Neural cell (in vitro differentiated cells): ENCODE results near the gene C14orf180. TPM values are rescaled to one million over a fixed set of nuclear protein-coding genes. Genes with fewer than 3 reads are reported as not detected.

Experiments
- H2AFZ ChIP-seq: fragments of 200-600, 300-800 bp; sonication (generic), shearing (Covaris generic); 2 replicates; pipeline ENCODE4 v1.6.0; 2014; ENCODE audit warnings: low read depth, mild to moderate bottlenecking, antibody characterized with exemption, low read length, moderate library complexity
- H3F3A ChIP-seq: fragments of 200-600 bp; shearing (Covaris generic); 2 replicates; pipeline ENCODE4 v1.6.1; 2016; ENCODE audit warnings: mild to moderate bottlenecking, moderate library complexity, mixed read lengths, antibody characterized with exemption, low read length; ENCODE audit not compliant: insufficient read depth, poor library complexity, severe bottlenecking
- H3K27ac ChIP-seq: fragments of 200-600, 300-800 bp; sonication (generic), shearing (Covaris generic); 2 replicates; pipeline ENCODE4 v1.5.1; 2014; ENCODE audit warnings: mild to moderate bottlenecking, low read length, moderate library complexity
- H3K27me3 ChIP-seq: fragments of 300-800, 200-600 bp; sonication (generic), shearing (Covaris generic); 2 replicates; pipeline ENCODE4 v1.6.0; 2014; ENCODE audit warnings: mild to moderate bottlenecking, low read depth, low read length, moderate library complexity; ENCODE audit not compliant: insufficient read depth
- H3K36me3 ChIP-seq: fragments of 300-800, 200-600 bp; sonication (generic), shearing (Covaris generic); 2 replicates; pipeline ENCODE4 v1.5.1; 2014; ENCODE audit warnings: mild to moderate bottlenecking, antibody characterized with exemption, low read length, moderate library complexity; ENCODE audit not compliant: insufficient read depth
- H3K4me2 ChIP-seq: fragments of 300-800, 200-600 bp; sonication (generic), shearing (Covaris generic); 2 replicates; pipeline ENCODE4 v1.6.0; 2014; ENCODE audit warnings: mild to moderate bottlenecking, low read length
- H3K4me3 ChIP-seq: fragments of 300-800, 200-600 bp; sonication (generic), shearing (Covaris generic); 2 replicates; pipeline ENCODE4 v1.5.1; 2014; ENCODE audit warnings: mild to moderate bottlenecking, low read length, moderate library complexity
- H3K79me2 ChIP-seq: fragments of 200-600 bp; shearing (Covaris generic); replicated peaks from 2 replicates; pipeline ENCODE4 v1.6.0; 2014; ENCODE audit warnings: mild to moderate bottlenecking, low read length, moderate library complexity; ENCODE audit not compliant: insufficient read depth
- H3K9ac ChIP-seq: fragments of 300-800, 200-600 bp; sonication (generic), shearing (Covaris generic); 2 replicates; pipeline ENCODE4 v1.6.1; 2016; ENCODE audit warnings: mild to moderate bottlenecking, low read length, mixed read lengths
- H3K9me2 ChIP-seq: fragments of 200-600 bp; shearing (Covaris generic); 2 replicates; pipeline ENCODE4 v1.6.1; 2016; ENCODE audit warnings: mild to moderate bottlenecking, low read length, mixed read lengths; ENCODE audit not compliant: insufficient read depth
- H3K9me3 ChIP-seq: fragments of 200-600, 300-800 bp; sonication (generic), shearing (Covaris generic); 2 replicates; pipeline ENCODE4 v1.6.1; 2016; ENCODE audit warnings: mild to moderate bottlenecking, mixed run types, low read length, moderate library complexity, mixed read lengths
- H4K20me1 ChIP-seq: fragments of 200-600 bp; shearing (Covaris generic); 2 replicates; pipeline ENCODE4 v1.6.1; 2016; ENCODE audit warnings: mild to moderate bottlenecking, mixed run types; ENCODE audit not compliant: insufficient read depth
- EP300 ChIP-seq: fragments of 450-650 bp; conservative IDR thresholded peaks from 2 replicates; pipeline ENCODE4 v1.6.1; 2014; ENCODE audit warnings: antibody characterized with exemption, mild to moderate bottlenecking, moderate library complexity; ENCODE audit not compliant: poor library complexity, severe bottlenecking
- EZH2 ChIP-seq: fragments of 200-600, 300-800 bp; shearing (Covaris generic), sonication (generic); IDR thresholded peaks from 2 replicates; pipeline ENCODE4 v1.6.1; 2014; ENCODE audit warnings: antibody characterized with exemption, low read length, borderline replicate concordance, mild to moderate bottlenecking; ENCODE audit not compliant: insufficient read depth, poor library complexity, severe bottlenecking
- MXI1 ChIP-seq: fragments of 450-650 bp; conservative IDR thresholded peaks from 2 replicates; pipeline ENCODE4 v1.6.1; 2014; ENCODE audit warnings: antibody characterized with exemption, mild to moderate bottlenecking; ENCODE audit not compliant: poor library complexity, severe bottlenecking
- POLR2AphosphoS5 ChIP-seq: IDR thresholded peaks from 2 replicates; pipeline ENCODE4 v1.6.1; 2012
- RAD21 ChIP-seq: fragments of 450-650 bp; conservative IDR thresholded peaks from 2 replicates; pipeline ENCODE4 v1.6.1; 2014; ENCODE audit warnings: antibody characterized with exemption, mild to moderate bottlenecking, moderate library complexity
- REST ChIP-seq: IDR thresholded peaks from 2 replicates; pipeline ENCODE4 v1.6.1; 2012; ENCODE audit warnings: borderline replicate concordance
- SMC3 ChIP-seq: fragments of 450-650 bp; conservative IDR thresholded peaks from 2 replicates; pipeline ENCODE4 v1.6.1; 2014; ENCODE audit warnings: antibody characterized with exemption, mild to moderate bottlenecking, moderate library complexity; ENCODE audit not compliant: poor library complexity
- TAF1 ChIP-seq: IDR thresholded peaks from 2 replicates; pipeline ENCODE4 v1.6.1; 2012; ENCODE audit warnings: low read depth
- polyA plus RNA-seq: library from polyadenylated mRNA; depleted of rRNA; stranded (reverse); fragments of >200 nt; gene quantifications from 2 replicates; pipeline ENCODE4 v1.2.3, GENCODE V29; 2014
- TF ChIP-seq, protein P1 (sequence below): fragments of 450-650 bp; IDR thresholded peaks from 2 replicates; pipeline ENCODE4 v1.5.1; 2014; ENCODE audit warnings: antibody characterized with exemption, mild to moderate bottlenecking, moderate library complexity; ENCODE audit not compliant: poor library complexity, severe bottlenecking

C14orf180 gene
- polyA plus RNA-seq, 1 donor from 2014 or later: not detected

DNA sequence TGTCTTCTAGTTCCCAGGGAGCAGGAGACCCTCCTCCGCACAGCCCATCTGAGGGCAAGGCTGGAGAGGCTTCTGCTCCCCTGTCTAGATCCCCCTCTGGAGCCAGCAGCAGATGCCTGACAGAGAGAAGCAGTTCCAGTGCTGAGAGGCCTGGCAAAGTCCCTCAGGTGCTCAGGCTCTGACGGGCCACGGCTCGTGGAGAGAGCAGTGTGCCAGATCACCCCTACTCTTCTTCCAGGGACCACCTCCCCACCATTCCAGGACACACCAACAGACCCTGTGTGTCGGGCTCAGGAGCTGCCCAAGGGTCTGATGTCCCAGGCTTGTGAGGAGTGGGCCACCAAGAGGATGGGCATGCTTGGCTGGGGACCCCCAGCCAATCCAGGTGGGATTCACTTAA, 22.5 kb upstream of the C14orf180 start:
- Histone ChIP-seq H3F3A (no peaks in the 10 kb centered on the region), H3K27me3 (no peaks in the 10 kb centered on the region), H3K79me2 (no peaks in the 10 kb centered on the region), H3K9me2 (no peaks in the 10 kb centered on the region), H4K20me1 (no peaks in the 10 kb centered on the region), H3K9me3 (no peaks in the 10 kb centered on the region), H3K9ac (no peak overlapping the region), H3K4me2 (no peak overlapping the region), H3K36me3 (no peaks in the 10 kb centered on the region), H3K27ac (no peak overlapping the region), H2AFZ (no peak overlapping the region), H3K4me3 (no peak overlapping the region)
- no peak for TF ChIP-seq TAF1
- TF ChIP-seq REST: no peak
- no peak for TF ChIP-seq EZH2
- TF ChIP-seq MXI1: no peak
- TF ChIP-seq POLR2AphosphoS5: no peak
- TF ChIP-seq, protein P1, sequence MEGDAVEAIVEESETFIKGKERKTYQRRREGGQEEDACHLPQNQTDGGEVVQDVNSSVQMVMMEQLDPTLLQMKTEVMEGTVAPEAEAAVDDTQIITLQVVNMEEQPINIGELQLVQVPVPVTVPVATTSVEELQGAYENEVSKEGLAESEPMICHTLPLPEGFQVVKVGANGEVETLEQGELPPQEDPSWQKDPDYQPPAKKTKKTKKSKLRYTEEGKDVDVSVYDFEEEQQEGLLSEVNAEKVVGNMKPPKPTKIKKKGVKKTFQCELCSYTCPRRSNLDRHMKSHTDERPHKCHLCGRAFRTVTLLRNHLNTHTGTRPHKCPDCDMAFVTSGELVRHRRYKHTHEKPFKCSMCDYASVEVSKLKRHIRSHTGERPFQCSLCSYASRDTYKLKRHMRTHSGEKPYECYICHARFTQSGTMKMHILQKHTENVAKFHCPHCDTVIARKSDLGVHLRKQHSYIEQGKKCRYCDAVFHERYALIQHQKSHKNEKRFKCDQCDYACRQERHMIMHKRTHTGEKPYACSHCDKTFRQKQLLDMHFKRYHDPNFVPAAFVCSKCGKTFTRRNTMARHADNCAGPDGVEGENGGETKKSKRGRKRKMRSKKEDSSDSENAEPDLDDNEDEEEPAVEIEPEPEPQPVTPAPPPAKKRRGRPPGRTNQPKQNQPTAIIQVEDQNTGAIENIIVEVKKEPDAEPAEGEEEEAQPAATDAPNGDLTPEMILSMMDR: no peak
- TF ChIP-seq SMC3: no peak
- TF ChIP-seq RAD21: no peak
- no peak for TF ChIP-seq EP300

DNA sequence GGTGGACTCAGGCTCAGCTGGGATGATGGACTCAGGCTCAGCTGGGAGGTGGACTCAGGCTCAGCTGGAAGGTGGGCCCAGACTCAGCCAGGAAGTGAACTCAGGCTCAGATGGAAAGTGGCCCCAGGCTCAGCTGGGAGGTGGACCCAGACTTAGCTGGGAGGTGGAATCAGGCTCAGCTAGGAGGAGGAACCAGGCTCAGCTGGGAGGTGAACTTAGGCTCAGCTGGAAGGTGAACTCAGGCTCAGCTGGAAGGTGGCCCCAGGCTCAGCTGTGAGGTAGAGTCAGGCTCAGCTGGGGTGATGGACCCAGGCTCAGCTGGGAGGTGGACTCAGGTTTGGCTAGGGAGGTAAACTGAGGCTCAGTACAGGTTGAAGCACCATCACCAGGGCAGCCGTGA, 21.8 kb upstream of the C14orf180 start:
- no peaks in the 10 kb centered on the region for H4K20me1 ChIP-seq
- no peaks in the 10 kb centered on the region for H3K36me3 ChIP-seq
- no peak overlapping the region for H2AFZ ChIP-seq
- no peaks in the 10 kb centered on the region for H3K27me3 ChIP-seq
- H3K9ac ChIP-seq: no peak overlapping the region
- no peak overlapping the region for H3K4me3 ChIP-seq
- no peaks in the 10 kb centered on the region for H3K79me2 ChIP-seq
- no peaks in the 10 kb centered on the region for H3F3A ChIP-seq
- H3K27ac ChIP-seq: no peak overlapping the region
- TF ChIP-seq REST (no peak), POLR2AphosphoS5 (no peak), SMC3 (no peak), TAF1 (no peak), EZH2 (no peak), EP300 (no peak), RAD21 (no peak), MXI1 (no peak)
- TF ChIP-seq, protein P1: no peak
- no peak overlapping the region for H3K4me2 ChIP-seq
- no peaks in the 10 kb centered on the region for H3K9me2 ChIP-seq
- no peaks in the 10 kb centered on the region for H3K9me3 ChIP-seq
